Activated CD4-positive, CD25-positive, alpha-beta regulatory T cell treated with anti-CD3 and anti-CD28 coated beads, Interleukin-2, amount 50 U/mL, for 72 hours (primary cell): ENCODE results near the gene SELENOS.

Experiments
- DNase-seq: peaks from one replicate; pipeline ENCODE4 v3.0.0; 2021

SELENOS gene

GRCh38 chr15:101276501-101277037, 716 bp downstream of the SELENOS start:
- DNase-seq = no peak

DNA sequence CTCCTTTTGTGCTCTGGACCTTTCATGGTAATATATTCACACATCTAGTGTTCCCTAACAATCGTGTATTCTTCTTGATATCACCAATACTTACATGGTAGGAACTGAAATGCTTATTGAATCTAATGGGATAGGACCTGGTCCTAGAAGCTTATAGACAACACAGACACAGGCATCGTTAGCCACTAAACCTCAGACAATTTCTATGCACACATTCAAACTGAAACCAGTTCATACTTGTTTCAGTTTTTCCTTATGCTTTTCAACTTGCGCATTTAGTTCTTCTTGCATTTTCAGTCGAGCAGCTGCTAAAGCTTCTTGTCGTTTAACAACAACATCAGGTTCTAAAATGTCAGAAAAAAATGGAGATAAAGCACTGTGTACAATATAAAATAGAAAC, 2.3 kb downstream of the SELENOS start:
- no peak for DNase-seq

GRCh38 chr15:101273534-101273933, 3.8 kb downstream of the SELENOS start:
- no peak for DNase-seq

GRCh38 chr15:101272584-101272983, 4.7 kb downstream of the SELENOS start:
- no peak for DNase-seq

DNA sequence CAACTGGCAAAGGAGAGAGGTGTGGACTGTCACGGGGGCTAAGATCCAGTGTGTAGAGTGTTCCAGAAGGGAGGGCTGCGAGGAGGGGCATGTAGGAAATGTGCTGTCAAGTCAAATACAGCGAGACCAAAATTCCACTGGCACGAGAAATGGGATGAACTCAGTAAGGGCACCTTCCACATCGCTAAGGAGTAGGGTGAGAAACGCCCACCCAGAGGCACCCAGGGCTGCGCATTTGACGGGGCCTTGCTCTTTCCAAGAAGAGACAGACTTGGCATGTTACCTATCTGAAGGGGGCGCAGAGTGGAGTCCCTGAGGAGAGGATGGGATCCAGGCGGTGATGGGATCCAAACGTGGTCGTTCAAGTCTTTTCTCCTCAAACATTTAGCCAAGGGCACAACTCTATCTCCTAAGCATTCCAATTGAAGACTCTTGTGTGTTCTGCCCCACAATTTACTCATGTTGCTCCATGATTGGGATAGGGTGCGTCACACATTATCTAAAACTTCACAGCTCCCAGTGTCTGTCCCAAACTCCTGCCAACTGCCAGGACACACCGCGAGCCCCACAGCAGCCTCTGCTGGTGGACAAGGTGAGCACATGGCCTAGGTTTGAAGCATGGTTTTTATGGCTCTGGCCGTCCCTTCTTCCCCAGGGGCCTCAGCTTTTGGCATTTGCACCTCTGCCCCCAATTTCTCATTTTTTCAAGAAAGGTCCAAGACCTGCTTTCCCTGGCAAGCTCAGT, 7.6 kb downstream of the SELENOS start:
- no peak for DNase-seq

DNA sequence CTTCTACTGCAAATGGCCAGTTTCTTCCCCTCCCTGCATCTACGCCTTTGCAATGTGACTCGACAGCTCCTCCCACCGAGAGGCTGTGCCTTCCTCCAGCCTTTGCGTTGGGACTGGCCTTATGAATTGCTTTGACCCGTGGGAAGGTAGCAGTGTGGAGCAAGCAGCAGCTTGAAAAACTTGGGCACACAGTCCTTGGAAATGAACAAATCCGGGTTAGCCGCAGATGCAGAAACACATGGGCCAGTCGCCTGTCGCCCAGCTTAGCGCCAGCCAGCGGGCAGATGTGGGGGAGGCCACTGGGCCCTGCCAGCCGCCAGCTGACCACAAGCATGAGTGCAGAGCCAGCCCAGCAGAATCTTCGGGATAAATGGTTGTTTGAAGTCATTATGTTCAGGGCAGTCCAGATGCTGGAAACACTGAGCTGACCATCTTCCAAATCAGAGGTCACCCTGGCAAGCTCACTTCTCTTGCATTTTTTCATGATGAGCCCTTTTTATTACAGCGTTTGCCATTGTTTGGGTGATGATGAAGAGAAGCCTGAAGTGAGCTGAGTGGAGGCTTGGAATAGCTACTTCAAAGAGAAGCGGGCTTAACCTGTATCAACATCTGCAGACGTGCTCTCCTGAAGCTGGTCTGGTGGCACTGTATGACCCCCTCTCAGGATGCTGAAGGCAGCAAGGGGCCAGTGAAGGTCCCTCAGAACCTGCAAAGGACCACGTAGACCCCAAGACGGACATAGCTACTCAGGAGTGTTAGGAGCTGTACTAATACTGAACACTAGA, 9.8 kb downstream of the SELENOS start:
- no peak for DNase-seq

GRCh38 chr15:101266787-101267186, 10.5 kb downstream of the SELENOS start:
- no peak for DNase-seq

- no peak for DNase-seq
These were observed 11.3 kb downstream of the SELENOS start for GRCh38 chr15:101266034-101266433.

DNA sequence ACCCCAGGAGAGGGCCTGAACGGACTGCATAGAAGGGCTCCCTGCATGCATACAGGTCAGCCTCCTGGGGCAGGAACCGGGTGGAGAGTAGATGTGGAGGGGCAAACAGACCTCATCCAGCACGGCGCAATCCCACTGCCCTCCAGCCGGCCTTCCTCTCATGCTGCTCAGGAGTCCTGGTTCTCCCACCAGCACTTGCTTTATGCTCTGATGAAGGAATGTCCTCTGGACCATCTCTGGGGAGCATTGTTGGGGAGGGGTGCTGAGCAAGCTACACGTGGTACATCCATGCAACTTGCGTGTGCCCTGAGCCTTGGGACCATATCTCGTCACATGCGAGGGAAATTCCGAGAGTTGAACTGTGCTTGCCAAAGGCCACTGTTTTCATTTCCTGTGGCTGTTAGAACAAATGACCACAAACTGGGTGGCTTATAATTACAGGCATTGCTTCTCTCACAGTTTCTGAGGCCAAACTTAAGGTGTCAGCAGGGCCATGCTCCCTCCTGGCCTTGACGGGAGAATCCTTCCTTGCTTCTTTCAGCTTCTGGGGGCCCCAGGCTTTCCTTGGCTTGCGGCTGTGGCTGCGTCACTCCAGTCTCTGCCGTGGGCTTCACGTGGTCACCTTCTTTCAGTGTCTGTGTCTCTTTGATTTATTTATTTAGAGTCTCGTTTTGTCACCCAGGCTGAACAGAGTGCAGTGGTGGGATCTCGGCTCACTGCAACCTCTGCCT, 12.2 kb downstream of the SELENOS start:
- DNase-seq = no peak

DNA sequence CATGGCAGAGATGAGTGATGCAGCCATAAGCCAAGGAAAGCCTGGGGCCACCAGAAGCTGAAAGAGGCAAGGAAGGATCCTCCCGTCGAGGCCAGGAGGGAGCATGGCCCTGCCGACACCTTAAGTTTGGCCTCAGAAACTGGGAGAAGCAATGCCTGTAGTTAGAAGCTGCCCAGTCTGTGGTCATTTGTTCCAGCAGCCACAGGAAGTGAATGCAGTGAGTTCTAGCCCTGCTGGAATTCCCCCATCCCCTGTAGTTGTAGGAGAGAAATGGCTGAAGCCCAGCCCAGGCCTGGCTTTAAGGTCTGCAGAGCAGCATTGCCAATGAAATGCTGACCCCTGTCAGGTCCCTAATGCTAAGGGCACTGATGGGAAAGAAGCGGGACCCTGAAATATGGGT, 13.3 kb downstream of the SELENOS start:
- no peak for DNase-seq

- DNase-seq = no peak
These were observed 14.7 kb downstream of the SELENOS start for GRCh38 chr15:101262551-101262950.

GRCh38 chr15:101258238-101259144, 18.8 kb downstream of the SELENOS start:
- DNase-seq = no peak

- DNase-seq = no peak
These were observed 20.5 kb downstream of the SELENOS start for GRCh38 chr15:101256757-101257156.

- no peak for DNase-seq
These were observed 21.6 kb downstream of the SELENOS start for GRCh38 chr15:101255615-101256241.

DNA sequence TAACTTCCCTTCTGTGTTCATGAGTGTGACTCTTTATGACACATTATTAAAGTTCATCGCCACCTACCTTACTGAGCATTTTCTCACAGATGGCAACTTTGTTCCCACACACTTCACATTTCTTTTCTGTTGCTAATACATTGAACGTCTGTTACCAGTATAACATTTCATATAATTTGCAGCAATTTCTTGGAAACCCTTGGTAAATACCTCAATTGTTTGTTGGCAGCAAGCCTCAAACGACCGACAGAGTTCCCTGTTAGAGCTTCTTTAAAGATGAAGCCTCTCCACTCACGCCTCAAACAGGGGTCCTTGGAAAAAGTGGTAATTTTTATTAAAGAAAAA, 22.3 kb downstream of the SELENOS start:
- no peak for DNase-seq

GRCh38 chr15:101254157-101255050, 22.9 kb downstream of the SELENOS start:
- no peak for DNase-seq

DNA sequence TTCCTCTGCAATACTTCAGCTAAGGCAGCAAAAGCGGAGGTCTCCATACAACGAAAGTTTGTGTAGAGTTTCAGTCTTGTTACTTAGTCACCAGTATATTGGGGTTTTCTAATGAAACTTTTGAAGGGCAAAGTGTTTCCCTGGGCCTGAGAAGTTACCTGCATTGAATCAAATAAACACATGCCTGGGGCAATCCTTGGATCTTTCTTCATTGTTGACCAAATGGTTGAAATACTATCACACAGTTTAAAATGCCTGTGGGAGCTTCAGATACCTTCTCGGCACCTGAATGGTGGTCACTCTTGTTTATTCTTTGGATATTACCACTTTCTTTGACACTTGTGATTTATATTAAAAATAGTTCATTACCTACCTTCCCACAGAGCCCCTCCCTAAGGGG, 24.4 kb downstream of the SELENOS start:
- no peak for DNase-seq

- peak; percentile 88 for DNase-seq
These were observed 25.2 kb downstream of the SELENOS start, which contains the start of gene CHSY1 for GRCh38 chr15:101251830-101252820. CHSY1 (minus strand) TSS chr15:101252048; CDS start chr15:101251456, 592 bp downstream.
